IMR-90 (cell line): ENCODE measurements around the gene NPAS2. TPM values are rescaled to one million over a fixed set of nuclear protein-coding genes. Genes with fewer than 3 reads are reported as not detected.

Experiments
- ATAC-seq: fragments of 200-7000 bp; cut with Tn5 transposase; 2 replicates; pipeline ENCODE4 v1.9.1; 2020; ENCODE audit warnings: low read depth, mild to moderate bottlenecking, moderate library complexity
- BruUV-seq: library from RNA; stranded (reverse); fragments of 400-500 nt; replicated peaks from 2 replicates; lab custom pipeline; 2021; lab: Mats Ljungman, UMichigan
- CTCF ChIA-PET: fragments of 300-600 bp; formaldehyde crosslinking; extraction: SDS; loops from one replicate; lab custom pipeline; 2021; ENCODE audit warnings: antibody characterized with exemption; lab: Yijun Ruan, JAX
- POLR2A ChIA-PET: fragments of 300-600 bp; sonication (Branson Sonifier 250); formaldehyde crosslinking; loops from one replicate; lab custom pipeline; 2022; ENCODE audit warnings: antibody characterized with exemption; ENCODE audit not compliant: unreplicated experiment; lab: Charles Lee
- DNase-seq: peaks from one replicate; pipeline ENCODE4 v3.0.0; 2013
- H2AFZ ChIP-seq: replicated peaks from 2 replicates; pipeline ENCODE3; 2013; ENCODE audit warnings: low read length, mild to moderate bottlenecking; ENCODE audit not compliant: poor library complexity
- H2AK5ac ChIP-seq: 2 replicates; pipeline ENCODE4 v1.6.1; 2013; ENCODE audit warnings: low read depth, low read length, inconsistent platforms
- H2AK9ac ChIP-seq: replicated peaks from 2 replicates; pipeline ENCODE3; 2013; ENCODE audit warnings: mild to moderate bottlenecking, low read depth, low read length, moderate library complexity; ENCODE audit not compliant: poor library complexity
- H2BK120ac ChIP-seq: 2 replicates; pipeline ENCODE4 v1.6.1; 2013; ENCODE audit warnings: low read depth, low read length, inconsistent platforms
- H2BK15ac ChIP-seq: 3 replicates; pipeline ENCODE4 v1.6.1; 2013; ENCODE audit warnings: low read depth, low read length, inconsistent platforms
- H2BK20ac ChIP-seq: 2 replicates; pipeline ENCODE4 v1.6.1; 2013; ENCODE audit warnings: low read depth, mild to moderate bottlenecking, inconsistent platforms, low read length, moderate library complexity
- H2BK5ac ChIP-seq: 2 replicates; pipeline ENCODE4 v1.6.1; 2013; ENCODE audit warnings: mild to moderate bottlenecking, low read depth, low read length, inconsistent platforms; ENCODE audit not compliant: poor library complexity, severe bottlenecking
- H3K14ac ChIP-seq: replicated peaks from 2 replicates; pipeline ENCODE4 v1.6.1; 2013; ENCODE audit warnings: low read depth, low read length, inconsistent platforms
- H3K18ac ChIP-seq: 2 replicates; pipeline ENCODE4 v1.6.1; 2013; ENCODE audit warnings: low read depth, low read length, control low read depth
- H3K23ac ChIP-seq: 2 replicates; pipeline ENCODE4 v1.6.1; 2013; ENCODE audit warnings: low read depth, low read length, inconsistent platforms
- H3K27ac ChIP-seq: 2 replicates; pipeline ENCODE4 v1.5.1; 2013; ENCODE audit warnings: mild to moderate bottlenecking, control low read depth, low read length; ENCODE audit not compliant: insufficient read depth
- H3K27me3 ChIP-seq: 2 replicates; pipeline ENCODE4 v1.6.1; 2013; ENCODE audit warnings: low read length; ENCODE audit not compliant: control insufficient read depth, insufficient read depth
- H3K36me3 ChIP-seq: 2 replicates; pipeline ENCODE4 v1.6.1; 2013; ENCODE audit warnings: low read length, mixed read lengths; ENCODE audit not compliant: control insufficient read depth, insufficient read depth
- H3K4ac ChIP-seq: 2 replicates; pipeline ENCODE4 v1.6.1; 2013; ENCODE audit warnings: low read depth, low read length, inconsistent platforms
- H3K4me1 ChIP-seq: 2 replicates; pipeline ENCODE4 v1.6.1; 2013; ENCODE audit warnings: low read length, mixed read lengths; ENCODE audit not compliant: control insufficient read depth, insufficient read depth
- H3K4me2 ChIP-seq: 2 replicates; pipeline ENCODE4 v1.6.1; 2013; ENCODE audit warnings: low read depth, mild to moderate bottlenecking, control low read depth, low read length, moderate library complexity
- H3K4me3 ChIP-seq: 2 replicates; pipeline ENCODE4 v1.5.1; 2013; ENCODE audit warnings: low read depth, mild to moderate bottlenecking, control low read depth, low read length, moderate library complexity; ENCODE audit not compliant: insufficient read depth
- H3K56ac ChIP-seq: 2 replicates; pipeline ENCODE4 v1.6.1; 2013; ENCODE audit warnings: low read length, inconsistent platforms; ENCODE audit not compliant: insufficient read depth; ENCODE audit errors: extremely low read depth
- H3K79me1 ChIP-seq, 2 experiments: 2 replicates each; pipeline ENCODE4 v1.6.1; 2013; ENCODE audit warnings: low read length in 2 of 2, inconsistent platforms in 1 of 2, low read depth in 1 of 2
- H3K9ac ChIP-seq: 2 replicates; pipeline ENCODE4 v1.6.1; 2013; ENCODE audit warnings: low read depth, low read length, control low read depth
- H3K9me1 ChIP-seq: 2 replicates; pipeline ENCODE4 v1.6.1; 2013; ENCODE audit warnings: low read length, inconsistent platforms; ENCODE audit not compliant: insufficient read depth
- H3K9me3 ChIP-seq: 2 replicates; pipeline ENCODE4 v1.6.1; 2013; ENCODE audit warnings: low read length; ENCODE audit not compliant: control insufficient read depth, insufficient read depth
- H4K20me1 ChIP-seq: 2 replicates; pipeline ENCODE4 v1.6.1; 2013; ENCODE audit warnings: low read length, inconsistent platforms; ENCODE audit not compliant: insufficient read depth
- H4K5ac ChIP-seq: 2 replicates; pipeline ENCODE4 v1.6.1; 2013; ENCODE audit warnings: mild to moderate bottlenecking, low read depth, low read length, control low read depth
- H4K8ac ChIP-seq, 2 experiments: 2 replicates each; pipeline ENCODE4 v1.6.1; 2013; ENCODE audit warnings: low read depth in 2 of 2, low read length in 2 of 2, control low read depth in 1 of 2, inconsistent platforms in 1 of 2
- H4K91ac ChIP-seq: 2 replicates; pipeline ENCODE4 v1.6.1; 2013; ENCODE audit warnings: low read depth, low read length, inconsistent platforms; ENCODE audit not compliant: insufficient read depth
- BHLHE40 ChIP-seq: fragments of 150-350 bp; IDR thresholded peaks from 2 replicates; pipeline ENCODE4 v1.6.1; 2016; ENCODE audit warnings: mild to moderate bottlenecking, low read depth, low read length
- CEBPB ChIP-seq: IDR thresholded peaks from 2 replicates; pipeline ENCODE4 v1.6.1; 2012; ENCODE audit warnings: low read depth, low read length, improper control_type of control experiment
- CHD1 ChIP-seq: IDR thresholded peaks from 2 replicates; pipeline ENCODE4 v1.6.1; 2012; ENCODE audit warnings: low read depth, low read length, improper control_type of control experiment
- CTCF ChIP-seq: conservative IDR thresholded peaks from 2 replicates; pipeline ENCODE4 v1.5.1; 2012; ENCODE audit warnings: mild to moderate bottlenecking, low read depth, low read length, improper control_type of control experiment
- ELK1 ChIP-seq: fragments of 150-350 bp; IDR thresholded peaks from 2 replicates; pipeline ENCODE4 v1.6.1; 2016; ENCODE audit warnings: low read depth, mild to moderate bottlenecking, low read length, moderate library complexity, borderline replicate concordance
- FOS ChIP-seq: fragments of 150-350 bp; IDR thresholded peaks from 2 replicates; pipeline ENCODE4 v1.6.1; 2016; ENCODE audit warnings: low read depth, low read length
- MAFK ChIP-seq: IDR thresholded peaks from 2 replicates; pipeline ENCODE4 v1.6.1; 2012; ENCODE audit warnings: low read depth, low read length, improper control_type of control experiment
- POLR2A ChIP-seq: IDR thresholded peaks from 2 replicates; pipeline ENCODE4 v1.6.1; 2012; ENCODE audit warnings: mild to moderate bottlenecking, low read depth, low read length
- RAD21 ChIP-seq: IDR thresholded peaks from 2 replicates; pipeline ENCODE4 v1.6.1; 2012; ENCODE audit warnings: low read length, improper control_type of control experiment
- RFX5 ChIP-seq: IDR thresholded peaks from 2 replicates; pipeline ENCODE4 v1.8.0; 2012; ENCODE audit warnings: low read depth, mild to moderate bottlenecking, low read length, moderate library complexity
- SMC3 ChIP-seq: fragments of 150-350 bp; IDR thresholded peaks from 2 replicates; pipeline ENCODE4 v1.6.1; 2016; ENCODE audit warnings: low read depth, mild to moderate bottlenecking, antibody characterized with exemption, low read length, moderate library complexity
- WGBS, 2 experiments: methylation state at CpG; one replicate each; pipeline versions ENCODE4 v1.1.5 to v1.1.7; 2013; ENCODE audit warnings: missing lambda C conversion rate in 2 of 2; ENCODE audit not compliant: insufficient read length in 1 of 2; ENCODE audit errors: extremely low coverage in 2 of 2; 5-methylcytosine and 5-hydroxymethylcytosine counted together
- dilution Hi-C: fragments of 300-500 bp; cut with HindIII; formaldehyde crosslinking; loops from one replicate; pipeline ENCODE4 v1.14.3; 2018; ENCODE audit warnings: low sequenced_read_pairs; ENCODE audit not compliant: unreplicated experiment
- in situ Hi-C: fragments of 300-500 bp; cut with MboI; formaldehyde crosslinking; loops from 3 replicates; pipeline ENCODE4 v1.14.3; 2019; ENCODE audit warnings: low sequenced_read_pairs, inconsistent platforms, mixed read lengths
- intact Hi-C: fragments of 100-400 bp; cut with micrococcal nuclease; formaldehyde crosslinking; loops from 2 replicates; pipeline ENCODE4 v1.10.0; 2022
- polyA plus RNA-seq, 3 experiments: library from polyadenylated mRNA; depleted of rRNA; stranded (reverse); fragments of >200 nt; gene quantifications; 2 replicates each; pipeline ENCODE4 v1.2.3, GENCODE V29; 2012; ENCODE audit warnings: low replicate concordance in 1 of 3
- total RNA-seq: library from RNA; depleted of rRNA; stranded (reverse); fragments of >200 nt; gene quantifications from 2 replicates; pipeline ENCODE4 v1.2.3, GENCODE V29; 2012

Gene NPAS2
- total and polyA plus RNA-seq, 2 of the 4 experiments (the other 2 are of a cell fraction), result 5.2 to 14.8 TPM

GRCh38 chr2:100832885-100833284, 12.9 kb downstream of the NPAS2 start:
- H2AFZ ChIP-seq, result no peak overlapping the region
- H3K9ac ChIP-seq, result no peak overlapping the region
- in situ Hi-C loops (no loop called here), intact Hi-C loops (no loop called here), dilution Hi-C loops (no loop called here)
- H3K79me1 ChIP-seq, result peaks cover 32 to 46% of the 10 kb centered on the region in 2 experiments
- H2BK120ac ChIP-seq, result no peak overlapping the region
- H2BK20ac ChIP-seq, result no peak overlapping the region
- ChIA-PET CTCF (no interaction called here), POLR2A (no interaction called here)
- H3K56ac ChIP-seq, result no peak overlapping the region
- no peak overlapping the region for H4K8ac ChIP-seq
- peaks cover 10% of the 10 kb centered on the region for H3K4me1 ChIP-seq
- no peak overlapping the region for H3K27ac ChIP-seq
- WGBS, 2 experiments, result 88% methylated on average over 5 of the region's 9 CpGs; no CpG with 5 or more reads in 1 of the 2 experiments
- H2AK9ac ChIP-seq, result no peak overlapping the region
- H3K36me3 ChIP-seq, result peaks cover 2% of the 10 kb centered on the region; the same call in 1 of the 2 replicates
- 0 out of 2 replicates have a peak overlapping the region, but pooled peaks have one; percentile 38 for H3K14ac ChIP-seq
- H3K4ac ChIP-seq, result no peak overlapping the region
- H2BK5ac ChIP-seq, result no peak overlapping the region
- no peak overlapping the region for H3K4me3 ChIP-seq
- H3K9me1 ChIP-seq, result peaks cover 11% of the 10 kb centered on the region; the same call in 1 of the 2 replicates
- no TSS peak for BruUV-seq
- no peak overlapping the region for H2BK15ac ChIP-seq
- no peak overlapping the region for H3K4me2 ChIP-seq
- no peaks in the 10 kb centered on the region for H3K27me3 ChIP-seq
- H3K9me3 ChIP-seq, result no peaks in the 10 kb centered on the region
- peak; percentile 76 for ATAC-seq
- no peak overlapping the region for H3K23ac ChIP-seq
- no peak overlapping the region for H2AK5ac ChIP-seq
- H4K20me1 ChIP-seq, result peaks cover 34% of the 10 kb centered on the region; the same call in 1 of the 2 replicates
- H4K5ac ChIP-seq, result no peak overlapping the region
- no peak overlapping the region for H3K18ac ChIP-seq
- DNase-seq, result peak; percentile 68
- H4K91ac ChIP-seq, result no peak overlapping the region
- no peak for TF ChIP-seq POLR2A
- TF ChIP-seq RFX5, result no peak
- TF ChIP-seq CTCF, result no peak
- no peak for TF ChIP-seq CHD1
- TF ChIP-seq SMC3, result no peak
- TF ChIP-seq BHLHE40, result peak; percentile 41
- TF ChIP-seq ELK1, result no peak
- TF ChIP-seq RAD21, result no peak; the same call in 1 of the 2 replicates
- TF ChIP-seq CEBPB, result peak; percentile 52; the same call in 1 of the 2 replicates
- TF ChIP-seq MAFK, result no peak
- 0 out of 2 replicates have a peak, but pooled peaks have one; percentile 2 for TF ChIP-seq FOS
